ENCODE results near the gene ITPKB. TPM values are rescaled to one million over a fixed set of nuclear protein-coding genes. Genes with fewer than 3 reads are reported as not detected.
"Not testable (repeated sequence)": the region's sequence is repeated elsewhere in the genome, so short reads cannot be mapped to it uniquely, and the experiment has no call there.

Gene ITPKB
- total and polyA plus RNA-seq, 8 donors, result 25.0 to 38.7 (median 32.6) TPM

DNA sequence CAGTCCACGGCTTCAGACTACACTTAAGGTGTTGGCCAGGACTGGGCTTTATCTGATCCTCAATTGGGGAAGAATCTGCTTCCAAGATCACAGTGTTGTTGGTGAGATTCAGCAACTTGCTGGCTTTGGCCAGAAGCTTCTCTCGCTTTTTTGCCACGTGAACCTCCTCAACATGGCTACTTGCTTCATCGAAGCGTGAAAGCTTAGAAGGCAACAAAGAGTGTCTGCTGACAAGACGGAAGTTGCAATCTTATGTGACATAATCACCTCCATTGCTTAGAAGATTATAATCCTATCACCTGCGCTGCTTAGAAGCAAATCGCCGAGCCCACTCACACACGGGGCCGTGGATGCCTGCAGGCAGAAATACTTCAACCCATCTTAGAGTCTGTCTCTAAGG lies 10.4 kb upstream of the ITPKB start:
- no peaks in the 10 kb centered on the region for H3K27me3 ChIP-seq
- TF ChIP-seq, protein P1, sequence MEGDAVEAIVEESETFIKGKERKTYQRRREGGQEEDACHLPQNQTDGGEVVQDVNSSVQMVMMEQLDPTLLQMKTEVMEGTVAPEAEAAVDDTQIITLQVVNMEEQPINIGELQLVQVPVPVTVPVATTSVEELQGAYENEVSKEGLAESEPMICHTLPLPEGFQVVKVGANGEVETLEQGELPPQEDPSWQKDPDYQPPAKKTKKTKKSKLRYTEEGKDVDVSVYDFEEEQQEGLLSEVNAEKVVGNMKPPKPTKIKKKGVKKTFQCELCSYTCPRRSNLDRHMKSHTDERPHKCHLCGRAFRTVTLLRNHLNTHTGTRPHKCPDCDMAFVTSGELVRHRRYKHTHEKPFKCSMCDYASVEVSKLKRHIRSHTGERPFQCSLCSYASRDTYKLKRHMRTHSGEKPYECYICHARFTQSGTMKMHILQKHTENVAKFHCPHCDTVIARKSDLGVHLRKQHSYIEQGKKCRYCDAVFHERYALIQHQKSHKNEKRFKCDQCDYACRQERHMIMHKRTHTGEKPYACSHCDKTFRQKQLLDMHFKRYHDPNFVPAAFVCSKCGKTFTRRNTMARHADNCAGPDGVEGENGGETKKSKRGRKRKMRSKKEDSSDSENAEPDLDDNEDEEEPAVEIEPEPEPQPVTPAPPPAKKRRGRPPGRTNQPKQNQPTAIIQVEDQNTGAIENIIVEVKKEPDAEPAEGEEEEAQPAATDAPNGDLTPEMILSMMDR (IDR thresholded peaks at IDR 0.05), result no peak
- H3K4me3 ChIP-seq, result no peak overlapping the region
- ATAC-seq (no peak), DNase-seq (no peak)
- intact Hi-C loops (cut with DNase I), result no loop called here
- no peak overlapping the region for H3K27ac ChIP-seq
- H3K9me3 ChIP-seq, result no peaks in the 10 kb centered on the region
- H3K36me3 ChIP-seq, result no peaks in the 10 kb centered on the region
- H3K4me1 ChIP-seq, result no peaks in the 10 kb centered on the region

DNA sequence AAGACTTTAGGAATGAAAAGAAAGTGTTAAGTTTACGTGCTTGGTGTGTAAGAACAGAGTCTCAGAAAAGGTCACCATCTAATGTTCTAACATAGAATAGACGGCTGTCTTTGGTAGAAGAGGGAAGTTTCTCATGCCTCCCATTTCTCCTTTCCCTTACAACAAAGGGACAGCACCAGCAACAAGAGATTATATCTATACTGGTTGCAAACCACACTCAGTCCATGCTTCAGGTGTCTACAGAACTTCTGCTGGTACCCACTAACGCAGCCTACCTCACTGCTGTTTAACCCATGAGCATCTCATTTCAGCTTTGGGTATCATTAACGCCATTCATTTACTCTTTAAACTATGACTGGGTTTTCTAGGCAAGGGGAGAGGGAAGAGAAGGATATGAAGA lies 9.2 kb upstream of the ITPKB start:
- Histone ChIP-seq H3K36me3 (no peaks in the 10 kb centered on the region), H3K27ac (no peak overlapping the region), H3K4me1 (no peaks in the 10 kb centered on the region), H3K9me3 (no peaks in the 10 kb centered on the region), H3K27me3 (no peaks in the 10 kb centered on the region), H3K4me3 (no peak overlapping the region)
- TF ChIP-seq, protein P1 (IDR thresholded peaks at IDR 0.05), result no peak
- DNase-seq (no peak), ATAC-seq (no peak)
- intact Hi-C loops (cut with DNase I), result no loop called here

GRCh38 chr1:226747519-226748263 lies 8.6 kb upstream of the ITPKB start:
- DNase-seq; H3K4me1 ChIP-seq; H3K9me3 ChIP-seq; H3K4me3 ChIP-seq; H3K27ac ChIP-seq; H3K36me3 ChIP-seq; H3K27me3 ChIP-seq; ATAC-seq; intact Hi-C loops (cut with DNase I): not testable (repeated sequence)

DNA sequence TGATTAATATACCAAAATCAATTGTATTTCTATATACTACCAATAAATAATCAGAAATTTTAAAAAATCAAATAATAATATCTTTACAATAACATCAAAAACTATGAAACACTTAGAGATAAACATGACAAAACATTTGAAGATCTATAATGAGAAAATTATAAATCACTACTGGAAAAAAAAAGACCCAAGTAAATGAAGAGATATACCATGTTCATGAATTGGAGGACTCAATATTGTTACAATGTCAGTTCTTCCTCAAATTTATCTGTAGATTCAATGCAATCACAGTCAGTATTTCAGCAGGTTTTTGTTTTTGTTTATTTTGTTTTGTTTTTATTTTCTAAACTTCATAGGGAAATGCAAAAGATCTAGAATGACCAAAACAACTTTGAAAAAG lies 4.2 kb upstream of the ITPKB start:
- H3K4me1 ChIP-seq, result peaks cover 4 to 10% of the 10 kb centered on the region in 2 donors
- peaks cover 0 to 4% of the 10 kb centered on the region in 2 donors for H3K9me3 ChIP-seq
- DNase-seq (no peak), ATAC-seq (no peak)
- H3K27ac ChIP-seq, result no peak overlapping the region
- intact Hi-C loops (cut with DNase I), result no loop called here
- H3K36me3 ChIP-seq, result no peaks in the 10 kb centered on the region
- TF ChIP-seq, protein P1 (IDR thresholded peaks at IDR 0.05), result no peak
- no peak overlapping the region for H3K4me3 ChIP-seq
- no peaks in the 10 kb centered on the region for H3K27me3 ChIP-seq

- H3K36me3 ChIP-seq, result peaks cover 0 to 9% of the 10 kb centered on the region in 2 donors
- peaks cover 12 to 23% of the 10 kb centered on the region in 2 donors for H3K4me1 ChIP-seq
- H3K4me3 ChIP-seq, result no peak overlapping the region
- no peak overlapping the region for H3K27ac ChIP-seq
- H3K9me3 ChIP-seq, result peaks cover 0 to 4% of the 10 kb centered on the region in 2 donors
- DNase-seq (no peak), ATAC-seq (no peak)
- TF ChIP-seq, protein P1 (IDR thresholded peaks at IDR 0.05), result no peak
- H3K27me3 ChIP-seq, result no peaks in the 10 kb centered on the region
- intact Hi-C loops (cut with DNase I), result no loop called here
These were observed 1.9 kb upstream of the ITPKB start for GRCh38 chr1:226741009-226741408.

Data from left lung (tissue), 10 donors.